ENCODE results near the gene TSHZ2. TPM values are rescaled to one million over a fixed set of nuclear protein-coding genes. Genes with fewer than 3 reads are reported as not detected.

The TSHZ2 gene
- total RNA-seq, 4 donors from 2014 or later = 4.0 to 57.8 (median 10.3) TPM

- Histone ChIP-seq H3K36me3 (no peaks in the 10 kb centered on the region), H3K4me3 (no peak overlapping the region), H3K27me3 (no peaks in the 10 kb centered on the region), H3K27ac (no peak overlapping the region), H3K9me3 (peaks cover 0 to 4% (median 0%) of the 10 kb centered on the region in 4 donors), H3K4me1 (no peaks in the 10 kb centered on the region)
- DNase-seq = no peak
- no peak for TF ChIP-seq POLR2A (IDR thresholded peaks at IDR 0.05)
- TF ChIP-seq, protein P1, sequence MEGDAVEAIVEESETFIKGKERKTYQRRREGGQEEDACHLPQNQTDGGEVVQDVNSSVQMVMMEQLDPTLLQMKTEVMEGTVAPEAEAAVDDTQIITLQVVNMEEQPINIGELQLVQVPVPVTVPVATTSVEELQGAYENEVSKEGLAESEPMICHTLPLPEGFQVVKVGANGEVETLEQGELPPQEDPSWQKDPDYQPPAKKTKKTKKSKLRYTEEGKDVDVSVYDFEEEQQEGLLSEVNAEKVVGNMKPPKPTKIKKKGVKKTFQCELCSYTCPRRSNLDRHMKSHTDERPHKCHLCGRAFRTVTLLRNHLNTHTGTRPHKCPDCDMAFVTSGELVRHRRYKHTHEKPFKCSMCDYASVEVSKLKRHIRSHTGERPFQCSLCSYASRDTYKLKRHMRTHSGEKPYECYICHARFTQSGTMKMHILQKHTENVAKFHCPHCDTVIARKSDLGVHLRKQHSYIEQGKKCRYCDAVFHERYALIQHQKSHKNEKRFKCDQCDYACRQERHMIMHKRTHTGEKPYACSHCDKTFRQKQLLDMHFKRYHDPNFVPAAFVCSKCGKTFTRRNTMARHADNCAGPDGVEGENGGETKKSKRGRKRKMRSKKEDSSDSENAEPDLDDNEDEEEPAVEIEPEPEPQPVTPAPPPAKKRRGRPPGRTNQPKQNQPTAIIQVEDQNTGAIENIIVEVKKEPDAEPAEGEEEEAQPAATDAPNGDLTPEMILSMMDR (IDR thresholded peaks at IDR 0.05) = no peak
Observed at GRCh38 chr20:53238121-53238660, 266.0 kb downstream of the TSHZ2 start.

DNA sequence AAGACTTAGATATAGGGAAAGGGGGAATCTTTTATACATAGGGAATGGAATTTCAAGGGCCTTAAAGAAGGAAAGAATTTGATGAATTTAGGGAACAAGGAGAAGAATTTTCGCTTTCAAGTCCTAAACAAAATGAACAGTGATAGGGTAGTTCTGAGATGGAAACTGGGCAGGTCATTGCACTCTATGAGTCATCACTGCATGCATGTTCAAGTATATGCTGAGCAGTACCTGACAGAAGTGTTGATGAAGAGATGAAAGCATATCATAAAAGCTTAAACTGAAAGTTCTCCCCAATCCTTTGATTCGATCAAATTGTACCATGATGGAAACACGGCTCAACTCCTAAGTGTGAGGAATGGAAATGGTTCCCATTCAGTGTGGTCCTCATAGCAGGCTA, 271.0 kb downstream of the TSHZ2 start:
- TF ChIP-seq, protein P1 (IDR thresholded peaks at IDR 0.05) = no peak
- no peak for TF ChIP-seq POLR2A (IDR thresholded peaks at IDR 0.05)
- DNase-seq = no peak
- Histone ChIP-seq H3K27me3 (no peaks in the 10 kb centered on the region), H3K36me3 (no peaks in the 10 kb centered on the region), H3K27ac (no peak overlapping the region), H3K4me1 (no peaks in the 10 kb centered on the region), H3K9me3 (no peaks in the 10 kb centered on the region), H3K4me3 (no peak overlapping the region)

GRCh38 chr20:53244711-53245110, 272.6 kb downstream of the TSHZ2 start:
- TF ChIP-seq POLR2A (IDR thresholded peaks at IDR 0.05) = no peak
- TF ChIP-seq, protein P1 (IDR thresholded peaks at IDR 0.05) = no peak
- Histone ChIP-seq H3K27me3 (no peaks in the 10 kb centered on the region), H3K27ac (no peak overlapping the region), H3K36me3 (no peaks in the 10 kb centered on the region), H3K9me3 (no peaks in the 10 kb centered on the region), H3K4me1 (no peaks in the 10 kb centered on the region), H3K4me3 (no peak overlapping the region)
- no peak for DNase-seq

DNA sequence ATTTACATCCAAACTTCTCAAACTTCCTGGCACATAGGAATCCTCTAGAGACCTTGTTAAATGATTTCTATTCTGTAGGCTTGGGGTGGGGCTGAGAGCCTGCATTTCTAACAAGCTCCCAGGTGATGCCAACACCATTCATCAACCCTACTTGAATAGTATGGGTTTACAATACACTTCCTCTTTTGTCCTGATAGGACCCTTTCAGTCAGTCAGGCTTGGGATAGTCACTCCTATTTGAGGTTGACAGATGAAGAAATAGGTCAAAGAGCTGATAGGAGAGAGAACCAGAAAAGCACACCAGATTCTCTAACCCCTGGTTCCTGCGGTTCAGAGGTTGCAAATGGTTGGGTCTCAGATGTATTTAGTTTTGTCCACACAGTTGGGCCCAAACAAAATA, 273.4 kb downstream of the TSHZ2 start:
- Histone ChIP-seq H3K36me3 (no peaks in the 10 kb centered on the region), H3K27me3 (no peaks in the 10 kb centered on the region), H3K4me1 (no peaks in the 10 kb centered on the region), H3K27ac (no peak overlapping the region), H3K9me3 (no peaks in the 10 kb centered on the region), H3K4me3 (no peak overlapping the region)
- TF ChIP-seq POLR2A (IDR thresholded peaks at IDR 0.05) = no peak
- TF ChIP-seq, protein P1 (IDR thresholded peaks at IDR 0.05) = no peak
- no peak for DNase-seq

GRCh38 chr20:53247468-53248103, 275.4 kb downstream of the TSHZ2 start:
- H3K36me3 ChIP-seq = no peaks in the 10 kb centered on the region
- H3K4me3 ChIP-seq = no peak overlapping the region
- TF ChIP-seq POLR2A (IDR thresholded peaks at IDR 0.05) = no peak
- TF ChIP-seq, protein P1 (IDR thresholded peaks at IDR 0.05) = no peak
- H3K27me3 ChIP-seq = no peaks in the 10 kb centered on the region
- H3K27ac ChIP-seq = no peak overlapping the region
- no peaks in the 10 kb centered on the region for H3K9me3 ChIP-seq
- no peak for DNase-seq
- H3K4me1 ChIP-seq = no peaks in the 10 kb centered on the region
